Measurements from ENCODE around the gene MATN4. TPM values are rescaled to one million over a fixed set of nuclear protein-coding genes. Genes with fewer than 3 reads are reported as not detected.

MATN4 gene
- total RNA-seq, 2 experiments from 2014 or later: 0.70 to 0.95 TPM

DNA sequence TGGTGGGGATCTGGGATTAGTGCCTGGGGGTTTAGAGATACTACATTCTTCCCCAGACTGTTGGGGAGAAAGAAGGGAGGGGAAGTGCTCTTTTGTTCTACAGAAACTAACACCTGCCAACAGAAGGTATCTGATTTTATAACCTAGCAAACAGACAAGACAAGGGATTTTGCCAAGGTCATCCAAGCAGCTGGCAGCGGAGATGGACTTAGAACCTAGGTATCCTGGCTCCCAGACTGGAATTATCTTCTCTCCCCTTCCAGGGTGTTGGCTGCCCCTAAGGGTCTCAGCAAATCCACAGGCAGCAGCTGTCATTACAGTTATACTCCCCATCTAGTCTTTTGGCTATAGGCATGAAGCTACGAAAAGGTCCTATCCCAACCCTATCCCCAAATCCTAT, 31.7 kb upstream of the MATN4 start:
- CTCF ChIA-PET: interaction anchor here (1.0 kb wide), 1 partner anchor 97 kb away, joined by 3 read pairs; no protein-coding TSS in a partner anchor
- no peaks in the 10 kb centered on the region for H3K9me3 Mint-ChIP-seq
- no peak for DNase-seq
- no peak overlapping the region for H3K27ac Mint-ChIP-seq
- H3K4me1 Mint-ChIP-seq (ENCODE audit: low read depth): peaks cover 17% of the 10 kb centered on the region
- H3K36me3 Mint-ChIP-seq: peaks cover 26% of the 10 kb centered on the region
- H3K4me3 Mint-ChIP-seq: no peak overlapping the region
- intact Hi-C loops (cut with micrococcal nuclease): no loop called here
- POLR2A ChIA-PET: no interaction called here
- no peaks in the 10 kb centered on the region for H3K27me3 Mint-ChIP-seq

DNA sequence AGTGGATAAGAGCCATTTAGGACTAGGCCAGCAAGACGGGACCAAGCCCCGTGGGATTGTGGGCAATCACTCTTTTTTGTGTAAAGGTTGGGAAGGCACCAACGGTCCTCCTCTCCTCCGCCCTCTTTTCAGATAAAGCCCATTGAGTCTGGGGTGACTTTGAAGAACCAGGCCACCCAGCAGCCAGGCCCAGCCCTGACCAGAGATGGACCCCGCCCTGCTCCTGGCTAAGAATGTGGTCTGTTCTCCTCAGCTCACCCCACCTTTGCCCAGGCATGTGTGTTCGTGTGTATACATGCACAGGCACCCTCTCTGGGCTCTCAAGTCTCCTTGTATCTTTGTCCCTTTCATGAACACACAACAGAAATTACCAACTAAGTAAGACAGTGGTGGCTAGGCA, 31.0 kb upstream of the MATN4 start:
- no peaks in the 10 kb centered on the region for H3K9me3 Mint-ChIP-seq

DNA sequence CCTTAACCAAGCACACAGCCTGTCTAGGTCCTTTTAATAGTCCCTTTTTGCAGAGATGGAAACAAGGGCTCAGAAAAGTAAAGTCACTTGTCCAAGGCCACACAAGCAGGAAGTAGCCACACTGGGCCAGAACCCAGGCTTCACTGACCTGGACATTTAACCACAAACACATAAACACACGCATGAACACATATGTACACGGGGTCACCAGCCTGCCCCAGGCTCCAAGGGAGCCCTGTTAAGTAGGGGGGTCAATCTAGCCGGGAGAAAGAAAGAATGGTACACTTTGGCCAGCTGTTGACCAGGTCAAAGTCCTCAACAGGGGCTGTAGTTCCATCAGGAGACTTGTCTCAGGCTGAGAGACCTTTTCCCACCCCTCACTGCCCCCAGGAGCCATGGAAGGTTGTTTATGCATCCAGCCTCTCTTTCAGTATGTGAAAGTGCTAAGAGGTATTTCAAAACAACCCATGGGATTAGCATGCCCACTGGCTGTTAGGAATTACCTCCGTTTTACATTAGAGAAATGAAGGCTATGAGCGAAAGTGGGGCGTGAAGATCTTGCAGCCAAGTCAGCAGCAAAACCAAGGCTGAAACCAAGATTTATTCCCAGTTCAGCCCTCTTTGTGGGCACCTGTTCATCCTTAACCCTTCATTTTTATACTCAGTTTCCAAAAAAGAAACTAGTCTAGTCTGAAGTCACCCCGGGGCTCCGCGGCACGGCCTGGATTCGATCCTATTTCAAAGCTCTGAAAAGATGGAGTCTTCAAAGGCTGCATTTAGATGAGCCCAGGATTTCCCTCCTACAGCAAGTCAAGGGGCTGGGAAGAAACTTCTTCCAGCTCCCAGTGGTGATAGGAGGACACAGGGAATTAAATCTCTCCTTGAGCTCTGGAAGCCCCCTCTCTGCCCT, 30.3 kb upstream of the MATN4 start:
- no peaks in the 10 kb centered on the region for H3K9me3 Mint-ChIP-seq
- peaks cover 22% of the 10 kb centered on the region for H3K36me3 Mint-ChIP-seq
- H3K4me3 Mint-ChIP-seq: no peak overlapping the region
- ChIA-PET POLR2A (no interaction called here), CTCF (interaction anchor here (0.5 to 1.6 kb wide), 2 partner anchors 44 to 113 kb away, joined by 3 read pairs; no protein-coding TSS in a partner anchor)
- peaks cover 9% of the 10 kb centered on the region for H3K4me1 Mint-ChIP-seq (ENCODE audit: low read depth)
- intact Hi-C loops (cut with micrococcal nuclease): no loop called here
- no peaks in the 10 kb centered on the region for H3K27me3 Mint-ChIP-seq
- DNase-seq: no peak
- H3K27ac Mint-ChIP-seq: no peak overlapping the region

More for the DNA sequence above, 31.0 kb upstream of the MATN4 start:
- intact Hi-C loops (cut with micrococcal nuclease): no loop called here
- Mint-ChIP-seq H3K4me3 (no peak overlapping the region), H3K27ac (no peak overlapping the region), H3K27me3 (no peaks in the 10 kb centered on the region), H3K36me3 (peaks cover 23% of the 10 kb centered on the region), H3K4me1 (ENCODE audit: low read depth) (peaks cover 10% of the 10 kb centered on the region)
- ChIA-PET CTCF (interaction anchor here (0.5 to 1.0 kb wide), 2 partner anchors 98 to 114 kb away, joined by 3 read pairs; no protein-coding TSS in a partner anchor), POLR2A (no interaction called here)
- DNase-seq: no peak

DNA sequence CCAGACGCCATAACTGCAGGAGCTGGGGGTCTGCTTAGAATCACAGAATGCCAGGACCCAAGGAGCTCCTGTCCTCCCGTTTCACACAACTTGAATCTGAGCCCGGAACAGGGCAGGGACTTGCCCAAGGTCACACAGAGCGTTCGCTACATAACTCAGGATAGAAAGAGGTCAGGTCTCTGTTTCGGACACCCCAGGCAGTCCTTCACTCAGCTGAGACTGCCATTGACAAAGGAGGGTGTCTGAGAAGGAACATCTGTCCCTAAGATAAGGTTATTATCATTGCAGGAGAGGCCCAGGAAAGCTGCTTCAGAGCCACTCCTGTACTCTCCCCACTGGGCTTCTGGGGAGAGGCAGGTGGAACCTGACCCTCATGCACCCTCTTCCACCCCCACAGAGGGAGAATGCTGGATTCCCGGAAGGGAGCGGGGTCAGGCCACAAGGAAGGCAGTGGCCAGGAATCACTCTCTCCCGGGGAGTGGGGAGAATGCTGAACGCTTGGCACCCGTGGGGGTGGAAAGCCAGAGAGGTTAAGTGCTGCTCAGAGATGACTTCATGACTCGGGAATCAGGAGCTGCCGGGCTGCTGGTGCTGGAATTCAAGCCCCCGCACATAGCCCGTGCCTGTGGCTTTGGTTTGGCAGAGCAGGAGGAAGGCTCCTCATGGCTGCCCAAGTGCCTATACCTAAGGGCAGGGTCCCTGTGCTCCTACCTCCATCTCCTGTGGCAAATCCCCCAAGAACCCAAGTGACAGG, 29.4 kb upstream of the MATN4 start:
- Mint-ChIP-seq H3K4me3 (no peak overlapping the region), H3K36me3 (peaks cover 22% of the 10 kb centered on the region), H3K27ac (no peak overlapping the region), H3K27me3 (no peaks in the 10 kb centered on the region), H3K4me1 (ENCODE audit: low read depth) (peaks cover 3% of the 10 kb centered on the region), H3K9me3 (no peaks in the 10 kb centered on the region)
- intact Hi-C loops (cut with micrococcal nuclease): no loop called here
- ChIA-PET CTCF (interaction anchor here (1.0 to 2.5 kb wide), 3 partner anchors 44 to 112 kb away, joined by 3 to 9 read pairs (median 4); no protein-coding TSS in a partner anchor), POLR2A (interaction anchor here (0.6 kb wide), 1 partner anchor 10 kb away, joined by 3 read pairs; no protein-coding TSS in a partner anchor)
- no peak for DNase-seq

DNA sequence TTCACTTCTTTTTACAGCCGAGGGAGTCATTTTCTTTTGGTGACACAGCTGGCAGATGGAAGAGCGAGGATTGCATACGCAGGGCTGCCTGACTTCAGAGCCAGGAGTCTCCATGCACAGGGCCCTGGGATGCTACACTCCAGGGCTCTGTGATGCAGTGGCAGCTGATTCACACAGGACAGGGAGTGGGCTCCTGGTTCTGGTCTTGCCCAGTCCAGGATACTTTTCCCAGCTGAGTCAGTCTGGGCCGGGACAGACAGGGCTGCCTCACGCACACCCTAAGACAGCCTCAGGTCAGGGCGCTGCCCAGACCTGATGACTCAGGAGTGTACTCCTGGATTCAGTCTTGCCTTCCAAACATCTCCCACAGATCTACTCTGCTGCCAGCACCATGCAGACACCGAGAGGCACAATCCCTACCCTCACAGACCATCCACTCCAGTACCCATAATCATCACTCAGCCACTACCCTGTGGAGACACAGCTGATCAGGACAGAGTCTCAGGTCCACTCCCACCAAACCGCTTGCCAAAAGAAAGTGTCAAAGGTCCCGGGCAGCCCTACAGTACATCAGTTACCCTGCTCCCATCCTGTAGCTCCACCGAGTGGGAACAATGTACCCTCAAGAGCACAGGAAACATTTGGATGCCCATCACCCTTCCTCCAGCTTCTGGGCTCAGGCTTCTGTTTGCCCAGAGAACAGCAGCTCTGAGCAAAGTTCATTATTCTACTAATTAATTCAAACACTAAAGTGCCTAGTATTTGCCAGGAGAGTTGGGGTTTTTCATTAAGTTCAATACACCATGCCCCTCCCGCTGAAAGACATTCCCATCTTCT, 28.6 kb upstream of the MATN4 start:
- POLR2A ChIA-PET: interaction anchor here (0.6 kb wide), 1 partner anchor 11 kb away, joined by 3 read pairs; no protein-coding TSS in a partner anchor
- H3K4me1 Mint-ChIP-seq (ENCODE audit: low read depth): peaks cover 3% of the 10 kb centered on the region
- intact Hi-C loops (cut with micrococcal nuclease): no loop called here
- no peak for DNase-seq
- CTCF ChIA-PET: interaction anchor here (1.0 to 2.5 kb wide), 5 partner anchors 18 to 113 kb away, joined by 3 to 9 read pairs (median 6); no protein-coding TSS in a partner anchor
- peaks cover 20% of the 10 kb centered on the region for H3K36me3 Mint-ChIP-seq
- H3K4me3 Mint-ChIP-seq: no peak overlapping the region
- H3K9me3 Mint-ChIP-seq: no peaks in the 10 kb centered on the region
- H3K27ac Mint-ChIP-seq: no peak overlapping the region
- H3K27me3 Mint-ChIP-seq: no peaks in the 10 kb centered on the region

DNA sequence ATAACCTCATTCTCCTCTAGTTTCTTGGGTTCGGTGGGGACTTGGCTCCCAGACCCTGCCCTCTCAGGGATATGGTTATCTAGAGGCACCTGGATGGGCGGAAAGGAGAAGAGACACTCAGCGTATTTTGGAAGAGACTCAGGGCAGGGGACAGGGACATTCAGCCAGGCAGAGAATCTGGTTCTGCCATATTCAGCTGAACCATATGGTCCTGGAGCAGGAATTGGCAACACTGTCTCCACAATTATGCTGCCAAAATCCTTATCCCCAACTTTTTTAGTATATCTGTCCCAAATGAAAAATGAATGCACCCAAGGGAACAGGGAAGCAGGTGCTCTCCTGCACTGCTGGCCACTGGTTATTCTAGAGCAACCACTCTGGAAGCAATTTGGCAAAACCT, 22.4 kb upstream of the MATN4 start:
- intact Hi-C loops (cut with micrococcal nuclease): no loop called here
- POLR2A ChIA-PET: no interaction called here
- no peak overlapping the region for H3K27ac Mint-ChIP-seq

DNA sequence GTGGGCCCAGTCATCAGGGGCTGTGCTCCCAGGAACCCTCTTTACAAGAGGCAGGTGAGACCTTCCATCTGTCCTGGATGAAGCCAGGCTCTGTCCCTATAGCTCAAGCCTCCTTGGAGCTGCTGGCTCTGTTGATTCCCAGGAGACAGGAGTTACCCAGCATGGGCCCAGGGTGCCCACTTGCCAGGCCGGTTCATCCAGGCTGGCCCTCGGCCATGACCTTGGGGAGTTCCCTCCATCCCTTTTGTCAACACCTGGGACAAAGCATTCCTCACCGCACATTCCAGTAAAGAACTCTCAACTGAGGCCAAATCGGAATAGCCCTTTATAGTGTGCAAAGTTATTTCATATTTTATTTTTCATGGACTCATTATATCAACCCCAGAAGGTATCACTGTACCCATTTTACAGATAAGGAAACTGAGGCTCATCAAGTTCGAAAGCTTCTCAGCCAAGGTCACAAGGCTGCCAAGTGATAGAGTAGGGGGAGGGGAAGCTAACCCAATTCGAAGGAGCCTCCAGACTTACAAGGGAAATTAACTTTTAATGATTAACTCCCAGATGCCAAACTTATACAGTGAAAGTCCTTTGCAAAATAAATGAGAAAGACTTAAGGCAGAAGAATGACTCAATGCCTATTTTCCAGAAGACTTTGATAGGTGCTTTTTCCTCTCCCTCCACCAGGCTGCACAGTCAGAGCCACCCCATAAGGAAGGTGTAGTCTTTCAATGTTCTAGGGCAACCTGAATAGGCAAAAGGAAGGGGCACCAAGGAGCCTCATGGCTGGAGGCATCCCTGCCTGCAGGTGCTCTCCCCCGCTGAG, 21.6 kb upstream of the MATN4 start:
- Mint-ChIP-seq H3K27ac (no peak overlapping the region), H3K27me3 (no peaks in the 10 kb centered on the region), H3K4me1 (ENCODE audit: low read depth) (no peaks in the 10 kb centered on the region), H3K4me3 (no peak overlapping the region), H3K9me3 (no peaks in the 10 kb centered on the region), H3K36me3 (peaks cover 26% of the 10 kb centered on the region)
- intact Hi-C loops (cut with micrococcal nuclease): no loop called here
- ChIA-PET CTCF (interaction anchor here (0.6 kb wide), 1 partner anchor 36 kb away, joined by 3 read pairs; no protein-coding TSS in a partner anchor), POLR2A (no interaction called here)
- DNase-seq: no peak

More for the DNA sequence above, 22.4 kb upstream of the MATN4 start:
- CTCF ChIA-PET: no interaction called here
- Mint-ChIP-seq H3K27me3 (no peaks in the 10 kb centered on the region), H3K4me1 (ENCODE audit: low read depth) (no peaks in the 10 kb centered on the region), H3K36me3 (peaks cover 26% of the 10 kb centered on the region), H3K9me3 (no peaks in the 10 kb centered on the region), H3K4me3 (no peak overlapping the region)
- no peak for DNase-seq

DNA sequence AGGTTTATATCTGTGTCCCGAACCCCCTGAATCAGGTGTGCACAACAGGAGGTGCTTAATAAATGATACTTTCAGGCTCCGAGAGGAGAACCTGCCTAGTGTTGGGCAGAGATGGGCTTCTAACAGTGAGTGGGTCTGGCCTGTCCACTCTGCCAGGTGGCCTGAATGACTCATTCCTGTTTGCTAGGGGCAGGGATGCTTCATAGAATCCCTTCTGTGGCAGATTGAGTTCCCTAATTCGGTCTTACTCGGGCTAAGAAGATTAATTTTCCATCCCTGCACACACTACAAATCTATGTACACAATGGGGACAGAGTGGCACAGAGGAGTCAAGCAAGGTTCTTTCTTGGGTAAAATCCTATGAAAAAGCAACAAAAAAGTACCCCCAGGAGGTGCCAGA, 20.4 kb upstream of the MATN4 start:
- CTCF ChIA-PET: interaction anchor here (1.4 kb wide), 1 partner anchor 10 kb away, joined by 5 read pairs; no protein-coding TSS in a partner anchor
- H3K36me3 Mint-ChIP-seq: peaks cover 26% of the 10 kb centered on the region
- H3K9me3 Mint-ChIP-seq: no peaks in the 10 kb centered on the region
- intact Hi-C loops (cut with micrococcal nuclease): no loop called here
- H3K27me3 Mint-ChIP-seq: no peaks in the 10 kb centered on the region
- no peak for DNase-seq
- no peak overlapping the region for H3K4me3 Mint-ChIP-seq
- POLR2A ChIA-PET: no interaction called here
- H3K27ac Mint-ChIP-seq: no peak overlapping the region
- H3K4me1 Mint-ChIP-seq (ENCODE audit: low read depth): no peaks in the 10 kb centered on the region

DNA sequence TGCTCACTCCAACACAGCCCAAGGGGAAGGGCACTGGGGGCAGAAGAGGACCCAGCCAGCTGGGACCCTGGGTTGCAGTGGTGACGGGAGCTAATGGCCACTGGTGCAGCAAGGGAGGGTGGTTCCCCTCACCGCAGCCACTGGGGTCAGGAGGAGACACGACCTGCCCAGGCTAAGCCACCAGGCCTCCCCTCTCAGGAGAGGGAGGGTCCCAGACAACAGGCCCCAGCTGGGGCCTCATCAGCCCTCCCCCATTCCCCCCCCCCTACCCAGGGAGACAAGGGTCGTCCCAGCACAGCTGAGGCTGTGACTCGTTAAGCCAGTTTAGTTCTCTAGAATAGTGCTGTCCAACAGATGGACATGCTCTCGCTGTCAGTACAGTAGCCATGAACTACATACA, 17.3 kb upstream of the MATN4 start:
- Mint-ChIP-seq H3K27me3 (no peaks in the 10 kb centered on the region), H3K4me3 (no peak overlapping the region), H3K9me3 (no peaks in the 10 kb centered on the region), H3K4me1 (ENCODE audit: low read depth) (peaks cover 9% of the 10 kb centered on the region), H3K36me3 (peaks cover 17% of the 10 kb centered on the region), H3K27ac (no peak overlapping the region)
- DNase-seq: no peak
- POLR2A ChIA-PET: interaction anchor here (0.7 kb wide), 1 partner anchor 16 kb away, joined by 4 read pairs; no protein-coding TSS in a partner anchor
- intact Hi-C loops (cut with micrococcal nuclease): no loop called here
- CTCF ChIA-PET: interaction anchor here (1.9 kb wide), 1 partner anchor 111 kb away, joined by 9 read pairs; no protein-coding TSS in a partner anchor

DNA sequence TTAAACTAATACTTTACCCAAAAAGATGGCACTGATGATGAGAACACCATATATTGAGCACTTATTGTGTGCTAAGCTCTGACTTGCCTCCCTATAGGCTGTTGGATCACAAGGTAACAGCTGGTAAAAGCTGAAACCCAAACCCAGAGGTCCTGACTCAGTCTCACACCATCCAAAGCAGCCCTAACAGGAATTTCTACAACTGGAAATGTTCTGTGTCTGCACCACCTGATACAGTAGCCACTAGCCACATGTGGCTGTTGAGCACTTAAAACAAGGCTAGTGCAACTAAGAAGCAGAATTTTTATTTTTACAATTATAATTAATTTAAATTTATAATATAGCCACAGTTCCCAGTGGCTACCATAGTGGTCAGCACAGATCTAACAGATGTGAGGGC, 15.6 kb upstream of the MATN4 start:
- POLR2A ChIA-PET: no interaction called here
- no peaks in the 10 kb centered on the region for H3K9me3 Mint-ChIP-seq
- H3K27ac Mint-ChIP-seq: no peak overlapping the region
- intact Hi-C loops (cut with micrococcal nuclease): no loop called here
- H3K36me3 Mint-ChIP-seq: peaks cover 11% of the 10 kb centered on the region
- CTCF ChIA-PET: interaction anchor here (1.0 to 8.8 kb wide), 5 partner anchors 30 to 447 kb away, joined by 3 to 133 read pairs (median 3); partner anchors contain the start of genes PIGT and SYS1
- DNase-seq: no peak
- H3K27me3 Mint-ChIP-seq: no peaks in the 10 kb centered on the region
- no peak overlapping the region for H3K4me3 Mint-ChIP-seq
- peaks cover 19% of the 10 kb centered on the region for H3K4me1 Mint-ChIP-seq (ENCODE audit: low read depth)

Data from activated CD4-positive, alpha-beta memory T cell treated with anti-CD3 and anti-CD28 coated beads for 36 hours (primary cell).